HEK293 (cell line): ENCODE results near the gene CHRNA5.

Experiments
- CTCF ChIA-PET: fragments of 350-600 bp; formaldehyde crosslinking; extraction: SDS; loops from one replicate; lab custom pipeline; 2021; ENCODE audit warnings: antibody characterized with exemption; lab: Yijun Ruan, JAX
- POLR2A ChIA-PET: fragments of 300-600 bp; formaldehyde crosslinking; extraction: SDS; loops from one replicate; lab custom pipeline; 2020; ENCODE audit warnings: antibody characterized with exemption, inconsistent platforms; lab: Yijun Ruan, JAX
- H3K27ac ChIP-seq: fragments of 200-500 bp; sonication (Bioruptor generic); 2 replicates; pipeline ENCODE4 v1.5.1; 2014; ENCODE audit warnings: low read depth, low read length, control low read depth, inconsistent platforms; ENCODE audit errors: extremely low read depth
- H3K36me3 ChIP-seq, 2 experiments: fragments of 200-500 bp in 1 of 2; sonication (Bioruptor generic) in 1 of 2; 1 replicate in 1 of 2; 2 replicates in 1 of 2; pipeline ENCODE4 v1.5.1; 2014 to 2017; ENCODE audit warnings: inconsistent platforms in 2 of 2, low read length in 2 of 2; ENCODE audit not compliant: control insufficient read depth in 2 of 2, insufficient read depth in 1 of 2
- H3K4me1 ChIP-seq: fragments of 200-500 bp; sonication (Bioruptor generic); 2 replicates; pipeline ENCODE4 v1.5.1; 2014; ENCODE audit warnings: mild to moderate bottlenecking, low read length, inconsistent platforms; ENCODE audit not compliant: control insufficient read depth, insufficient read depth
- H3K4me3 ChIP-seq: 2 replicates; pipeline ENCODE4 v1.5.1; 2011; ENCODE audit warnings: low read depth, mild to moderate bottlenecking, control low read depth, low read length, moderate library complexity
- H3K9me3 ChIP-seq: fragments of 200-500 bp; sonication (Bioruptor generic); 2 replicates; pipeline ENCODE4 v1.5.1; 2014; ENCODE audit warnings: low read depth, low read length, inconsistent platforms; ENCODE audit not compliant: control insufficient read depth, insufficient read depth
- GLI2 ChIP-seq: fragments of 450-650 bp; formaldehyde crosslinking; IDR thresholded peaks from 2 replicates; pipeline ENCODE4; 2017; ENCODE audit warnings: missing biosample characterization, missing genetic modification characterization, low read depth, borderline replicate concordance
- HOXC10 ChIP-seq: sonication (generic); formaldehyde crosslinking; IDR thresholded peaks from 2 replicates; pipeline ENCODE4 v1.8.1; 2023; ENCODE audit warnings: mild to moderate bottlenecking, missing genetic modification reagents
- KLF9 ChIP-seq: fragments of 450-650 bp; formaldehyde crosslinking; IDR thresholded peaks from 2 replicates; pipeline ENCODE4 v1.5.1; 2016; ENCODE audit warnings: missing biosample characterization, missing genetic modification characterization, low read depth
- PRDM1 ChIP-seq: fragments of 450-650 bp; formaldehyde crosslinking; IDR thresholded peaks from 2 replicates; pipeline ENCODE4; 2016; ENCODE audit warnings: missing biosample characterization, missing genetic modification characterization
- REPIN1 ChIP-seq: fragments of 450-650 bp; formaldehyde crosslinking; IDR thresholded peaks from 2 replicates; pipeline ENCODE4 v1.5.1; 2017; ENCODE audit warnings: missing biosample characterization, missing genetic modification characterization, low read depth
- SP7 ChIP-seq: fragments of 450-650 bp; formaldehyde crosslinking; IDR thresholded peaks from 2 replicates; pipeline ENCODE4 v1.5.1; 2016; ENCODE audit warnings: missing biosample characterization, missing genetic modification characterization
- ZNF157 ChIP-seq: fragments of 450-650 bp; formaldehyde crosslinking; IDR thresholded peaks from 2 replicates; pipeline ENCODE4 v1.5.1; 2016; ENCODE audit warnings: missing biosample characterization, missing genetic modification characterization
- ZNF2 ChIP-seq: fragments of 450-650 bp; formaldehyde crosslinking; IDR thresholded peaks from 2 replicates; pipeline ENCODE4 v1.5.1; 2016; ENCODE audit warnings: missing biosample characterization, missing genetic modification characterization
- ZNF202 ChIP-seq: fragments of 450-650 bp; formaldehyde crosslinking; IDR thresholded peaks from 2 replicates; pipeline ENCODE4 v1.5.1; 2016; ENCODE audit warnings: missing biosample characterization, missing genetic modification characterization, borderline replicate concordance
- ZNF239 ChIP-seq: fragments of 450-650 bp; formaldehyde crosslinking; IDR thresholded peaks from 2 replicates; pipeline ENCODE4 v1.5.1; 2016; ENCODE audit warnings: missing biosample characterization, missing genetic modification characterization
- ZNF473 ChIP-seq: fragments of 450-650 bp; formaldehyde crosslinking; IDR thresholded peaks from 2 replicates; pipeline ENCODE4 v1.5.1; 2017; ENCODE audit warnings: missing biosample characterization, missing genetic modification characterization
- ZNF48 ChIP-seq: fragments of 450-650 bp; formaldehyde crosslinking; IDR thresholded peaks from 2 replicates; pipeline ENCODE4 v1.5.1; 2016; ENCODE audit warnings: missing biosample characterization, missing genetic modification characterization
- ZNF521 ChIP-seq: fragments of 450-650 bp; formaldehyde crosslinking; IDR thresholded peaks from 2 replicates; pipeline ENCODE4 v1.5.1; 2017; ENCODE audit warnings: missing biosample characterization, mild to moderate bottlenecking, missing genetic modification characterization
- ZNF558 ChIP-seq: fragments of 450-650 bp; formaldehyde crosslinking; IDR thresholded peaks from 2 replicates; pipeline ENCODE4 v1.5.1; 2016; ENCODE audit warnings: missing biosample characterization, missing genetic modification characterization
- ZNF843 ChIP-seq: fragments of 450-650 bp; formaldehyde crosslinking; IDR thresholded peaks from 2 replicates; pipeline ENCODE4 v1.5.1; 2016; ENCODE audit warnings: missing biosample characterization, missing genetic modification characterization
- ZXDB ChIP-seq: fragments of 450-650 bp; formaldehyde crosslinking; IDR thresholded peaks from 2 replicates; pipeline ENCODE4 v1.5.1; 2016; ENCODE audit warnings: missing biosample characterization, missing genetic modification characterization
- TF ChIP-seq, protein P1 (sequence below): fragments of 450-650 bp; formaldehyde crosslinking; IDR thresholded peaks from 2 replicates; pipeline ENCODE4 v1.5.1; 2016; ENCODE audit warnings: missing biosample characterization, missing genetic modification characterization
- TF ChIP-seq, protein P2 (sequence below): fragments of 450-650 bp; formaldehyde crosslinking; IDR thresholded peaks from 2 replicates; pipeline ENCODE4 v1.5.1; 2016; ENCODE audit warnings: missing biosample characterization, missing genetic modification characterization, low read depth
- TF ChIP-seq, protein P3 (sequence below): fragments of 450-650 bp; formaldehyde crosslinking; IDR thresholded peaks from 2 replicates; pipeline ENCODE4 v1.5.1; 2016; ENCODE audit warnings: missing biosample characterization, missing genetic modification characterization
- TF ChIP-seq, protein P4 (sequence below): fragments of 450-650 bp; formaldehyde crosslinking; IDR thresholded peaks from 2 replicates; pipeline ENCODE4 v1.5.1; 2017; ENCODE audit warnings: missing biosample characterization, missing genetic modification characterization
- TF ChIP-seq, protein P5 (sequence below): fragments of 450-650 bp; formaldehyde crosslinking; IDR thresholded peaks from 2 replicates; pipeline ENCODE4 v1.5.1; 2016; ENCODE audit warnings: missing biosample characterization, missing genetic modification characterization

Gene CHRNA5

DNA sequence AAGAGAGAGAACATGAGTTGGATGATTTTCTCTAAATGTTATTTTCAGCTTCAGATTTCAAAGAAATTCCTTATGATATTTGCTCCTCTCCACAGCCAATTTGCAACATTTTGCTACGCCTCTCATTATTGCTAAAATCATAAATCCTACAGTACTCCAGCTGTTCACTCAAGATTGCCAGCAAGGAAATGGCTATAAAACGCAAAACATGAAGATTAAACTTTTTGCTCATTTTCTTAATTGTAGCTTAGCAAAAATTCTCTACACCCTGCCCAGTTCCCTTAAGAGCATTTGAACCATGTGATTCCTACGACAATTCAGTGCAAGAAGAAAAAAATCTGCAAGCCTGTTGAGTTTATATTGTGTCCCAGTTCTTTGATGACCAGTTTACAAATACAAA, 48.7 kb downstream of the CHRNA5 start:
- ChIA-PET POLR2A (no interaction called here), CTCF (interaction anchor here (0.7 to 7.5 kb wide), 3 partner anchors 59 to 94 kb away, joined by 3 to 91 read pairs (median 3); no protein-coding TSS in a partner anchor)
- no peaks in the 10 kb centered on the region for H3K9me3 ChIP-seq
- no peak for TF ChIP-seq ZNF202 (tag by site-specific recombination)
- TF ChIP-seq, all 188 proteins: peak for 0
- no peaks in the 10 kb centered on the region for H3K4me1 ChIP-seq
- no peak overlapping the region for H3K27ac ChIP-seq
- no peak overlapping the region for H3K4me3 ChIP-seq
- H3K36me3 ChIP-seq, result no peaks in the 10 kb centered on the region

DNA sequence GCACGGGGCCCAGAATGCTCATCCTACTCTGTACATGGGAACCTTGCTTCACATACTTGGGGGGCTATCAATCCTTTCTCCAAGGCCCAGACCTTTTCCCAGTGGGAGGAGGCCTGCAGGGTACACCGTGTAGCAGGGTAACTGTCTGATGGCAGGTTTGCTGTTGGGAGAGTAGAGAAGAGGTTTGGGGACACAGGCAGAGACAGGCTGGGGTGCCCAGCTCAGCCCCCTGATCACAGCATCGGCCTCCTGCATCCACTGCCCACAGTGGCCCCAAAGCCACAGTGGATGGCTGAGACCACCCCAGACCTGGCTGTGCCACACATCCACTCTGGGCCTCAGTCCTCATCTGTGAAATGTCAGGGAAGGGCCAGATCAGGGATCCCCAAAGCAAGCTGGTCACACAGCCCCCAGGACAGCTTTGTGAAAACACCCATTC, 49.9 kb downstream of the CHRNA5 start:
- no peak for TF ChIP-seq KLF9 (tag by site-specific recombination)
- TF ChIP-seq, protein P1, sequence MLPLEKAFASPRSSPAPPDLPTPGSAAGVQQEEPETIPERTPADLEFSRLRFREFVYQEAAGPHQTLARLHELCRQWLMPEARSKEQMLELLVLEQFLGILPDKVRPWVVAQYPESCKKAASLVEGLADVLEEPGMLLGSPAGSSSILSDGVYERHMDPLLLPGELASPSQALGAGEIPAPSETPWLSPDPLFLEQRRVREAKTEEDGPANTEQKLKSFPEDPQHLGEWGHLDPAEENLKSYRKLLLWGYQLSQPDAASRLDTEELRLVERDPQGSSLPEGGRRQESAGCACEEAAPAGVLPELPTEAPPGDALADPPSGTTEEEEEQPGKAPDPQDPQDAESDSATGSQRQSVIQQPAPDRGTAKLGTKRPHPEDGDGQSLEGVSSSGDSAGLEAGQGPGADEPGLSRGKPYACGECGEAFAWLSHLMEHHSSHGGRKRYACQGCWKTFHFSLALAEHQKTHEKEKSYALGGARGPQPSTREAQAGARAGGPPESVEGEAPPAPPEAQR (tag by site-specific recombination), result no peak
- H3K27ac ChIP-seq, result no peak overlapping the region
- POLR2A ChIA-PET, result no interaction called here
- H3K36me3 ChIP-seq, result no peaks in the 10 kb centered on the region
- CTCF ChIA-PET, result interaction anchor here (1.1 to 7.5 kb wide), 3 partner anchors 93 to 364 kb away, joined by 7 to 91 read pairs (median 9); no protein-coding TSS in a partner anchor
- no peaks in the 10 kb centered on the region for H3K9me3 ChIP-seq
- H3K4me1 ChIP-seq, result no peaks in the 10 kb centered on the region
- no peak overlapping the region for H3K4me3 ChIP-seq

DNA sequence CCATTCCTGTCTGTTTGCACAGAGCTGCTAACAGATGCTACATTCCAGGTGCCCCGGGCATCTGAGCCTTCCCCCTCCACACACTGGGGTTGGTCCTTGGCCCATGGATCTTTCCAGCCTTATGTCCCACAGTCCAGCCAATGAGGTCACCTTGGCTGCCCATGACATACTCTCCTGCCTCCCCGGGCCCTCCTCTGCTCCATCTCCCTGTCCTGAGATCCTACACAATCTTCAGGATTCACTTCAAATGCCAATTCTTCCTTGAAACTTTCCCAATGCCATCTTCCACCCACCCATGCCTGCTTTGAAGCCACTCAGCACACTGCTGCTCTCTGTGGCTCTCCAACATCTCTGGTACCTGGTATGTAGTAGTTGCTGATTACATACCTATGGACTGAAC, 51.2 kb downstream of the CHRNA5 start:
- no peaks in the 10 kb centered on the region for H3K36me3 ChIP-seq
- no peaks in the 10 kb centered on the region for H3K4me1 ChIP-seq
- CTCF ChIA-PET, result interaction anchor here (0.6 to 7.5 kb wide), 3 partner anchors 20 to 91 kb away, joined by 3 to 91 read pairs (median 3); no protein-coding TSS in a partner anchor
- POLR2A ChIA-PET, result no interaction called here
- no peaks in the 10 kb centered on the region for H3K9me3 ChIP-seq
- no peak overlapping the region for H3K27ac ChIP-seq
- TF ChIP-seq SP7 (tag by site-specific recombination) (no peak), ZNF239 (no peak), HOXC10 (CRISPR knock-in tag) (no peak), ZNF521 (no peak), GLI2 (tag by site-specific recombination) (no peak), ZNF157 (tag by site-specific recombination) (no peak), ZNF473 (tag by site-specific recombination) (no peak)
- TF ChIP-seq, protein P2, sequence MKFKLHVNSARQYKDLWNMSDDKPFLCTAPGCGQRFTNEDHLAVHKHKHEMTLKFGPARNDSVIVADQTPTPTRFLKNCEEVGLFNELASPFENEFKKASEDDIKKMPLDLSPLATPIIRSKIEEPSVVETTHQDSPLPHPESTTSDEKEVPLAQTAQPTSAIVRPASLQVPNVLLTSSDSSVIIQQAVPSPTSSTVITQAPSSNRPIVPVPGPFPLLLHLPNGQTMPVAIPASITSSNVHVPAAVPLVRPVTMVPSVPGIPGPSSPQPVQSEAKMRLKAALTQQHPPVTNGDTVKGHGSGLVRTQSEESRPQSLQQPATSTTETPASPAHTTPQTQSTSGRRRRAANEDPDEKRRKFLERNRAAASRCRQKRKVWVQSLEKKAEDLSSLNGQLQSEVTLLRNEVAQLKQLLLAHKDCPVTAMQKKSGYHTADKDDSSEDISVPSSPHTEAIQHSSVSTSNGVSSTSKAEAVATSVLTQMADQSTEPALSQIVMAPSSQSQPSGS, result no peak
- no peak overlapping the region for H3K4me3 ChIP-seq

DNA sequence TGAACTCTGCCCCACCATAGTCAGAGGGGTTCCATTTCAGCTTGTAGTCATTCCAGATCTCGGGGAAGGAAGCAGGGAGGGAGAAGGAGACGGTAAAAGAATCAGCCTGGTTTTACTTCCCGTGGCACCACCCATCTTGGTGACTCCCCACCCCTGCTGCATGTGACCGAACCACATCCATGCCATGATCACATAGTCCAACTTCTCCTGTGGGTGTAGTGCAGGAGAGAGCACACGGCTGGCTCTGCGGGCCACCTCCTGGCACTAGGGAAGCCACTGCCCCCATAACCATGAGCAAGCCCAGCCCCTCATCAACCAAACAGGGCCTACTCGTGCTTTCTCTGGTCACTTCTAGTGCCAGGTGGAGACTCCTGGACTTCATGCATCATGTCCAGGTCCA, 51.8 kb downstream of the CHRNA5 start:
- ChIA-PET POLR2A (no interaction called here), CTCF (interaction anchor here (7.5 kb wide), 1 partner anchor 91 kb away, joined by 91 read pairs; no protein-coding TSS in a partner anchor)
- Histone ChIP-seq H3K36me3 (no peaks in the 10 kb centered on the region), H3K9me3 (no peaks in the 10 kb centered on the region), H3K4me1 (no peaks in the 10 kb centered on the region), H3K4me3 (no peak overlapping the region), H3K27ac (no peak overlapping the region)
- TF ChIP-seq ZXDB (tag by site-specific recombination), result no peak
- no peak for TF ChIP-seq REPIN1 (tag by site-specific recombination)
- no peak for TF ChIP-seq ZNF843 (tag by site-specific recombination)
- TF ChIP-seq, protein P3, sequence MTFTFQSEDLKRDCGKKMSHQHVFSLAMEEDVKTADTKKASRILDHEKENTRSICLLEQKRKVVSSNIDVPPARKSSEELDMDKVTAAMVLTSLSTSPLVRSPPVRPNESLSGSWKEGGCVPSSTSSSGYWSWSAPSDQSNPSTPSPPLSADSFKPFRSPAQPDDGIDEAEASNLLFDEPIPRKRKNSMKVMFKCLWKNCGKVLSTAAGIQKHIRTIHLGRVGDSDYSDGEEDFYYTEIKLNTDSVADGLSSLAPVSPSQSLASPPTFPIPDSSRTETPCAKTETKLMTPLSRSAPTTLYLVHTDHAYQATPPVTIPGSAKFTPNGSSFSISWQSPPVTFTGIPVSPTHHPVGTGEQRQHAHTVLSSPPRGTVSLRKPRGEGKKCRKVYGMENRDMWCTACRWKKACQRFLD (tag by site-specific recombination), result no peak
- TF ChIP-seq, protein P4, sequence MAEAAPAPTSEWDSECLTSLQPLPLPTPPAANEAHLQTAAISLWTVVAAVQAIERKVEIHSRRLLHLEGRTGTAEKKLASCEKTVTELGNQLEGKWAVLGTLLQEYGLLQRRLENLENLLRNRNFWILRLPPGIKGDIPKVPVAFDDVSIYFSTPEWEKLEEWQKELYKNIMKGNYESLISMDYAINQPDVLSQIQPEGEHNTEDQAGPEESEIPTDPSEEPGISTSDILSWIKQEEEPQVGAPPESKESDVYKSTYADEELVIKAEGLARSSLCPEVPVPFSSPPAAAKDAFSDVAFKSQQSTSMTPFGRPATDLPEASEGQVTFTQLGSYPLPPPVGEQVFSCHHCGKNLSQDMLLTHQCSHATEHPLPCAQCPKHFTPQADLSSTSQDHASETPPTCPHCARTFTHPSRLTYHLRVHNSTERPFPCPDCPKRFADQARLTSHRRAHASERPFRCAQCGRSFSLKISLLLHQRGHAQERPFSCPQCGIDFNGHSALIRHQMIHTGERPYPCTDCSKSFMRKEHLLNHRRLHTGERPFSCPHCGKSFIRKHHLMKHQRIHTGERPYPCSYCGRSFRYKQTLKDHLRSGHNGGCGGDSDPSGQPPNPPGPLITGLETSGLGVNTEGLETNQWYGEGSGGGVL, result no peak
- no peak for TF ChIP-seq ZNF48 (tag by site-specific recombination)
- TF ChIP-seq ZNF2 (tag by site-specific recombination), result no peak
- no peak for TF ChIP-seq ZNF558
- TF ChIP-seq, protein P5, sequence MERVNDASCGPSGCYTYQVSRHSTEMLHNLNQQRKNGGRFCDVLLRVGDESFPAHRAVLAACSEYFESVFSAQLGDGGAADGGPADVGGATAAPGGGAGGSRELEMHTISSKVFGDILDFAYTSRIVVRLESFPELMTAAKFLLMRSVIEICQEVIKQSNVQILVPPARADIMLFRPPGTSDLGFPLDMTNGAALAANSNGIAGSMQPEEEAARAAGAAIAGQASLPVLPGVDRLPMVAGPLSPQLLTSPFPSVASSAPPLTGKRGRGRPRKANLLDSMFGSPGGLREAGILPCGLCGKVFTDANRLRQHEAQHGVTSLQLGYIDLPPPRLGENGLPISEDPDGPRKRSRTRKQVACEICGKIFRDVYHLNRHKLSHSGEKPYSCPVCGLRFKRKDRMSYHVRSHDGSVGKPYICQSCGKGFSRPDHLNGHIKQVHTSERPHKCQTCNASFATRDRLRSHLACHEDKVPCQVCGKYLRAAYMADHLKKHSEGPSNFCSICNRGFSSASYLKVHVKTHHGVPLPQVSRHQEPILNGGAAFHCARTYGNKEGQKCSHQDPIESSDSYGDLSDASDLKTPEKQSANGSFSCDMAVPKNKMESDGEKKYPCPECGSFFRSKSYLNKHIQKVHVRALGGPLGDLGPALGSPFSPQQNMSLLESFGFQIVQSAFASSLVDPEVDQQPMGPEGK (tag by site-specific recombination), result no peak
- no peak for TF ChIP-seq PRDM1
